HG03280 (cell line): Measurements from ENCODE around the gene CPA3.

Experiments
- ATAC-seq: cut with Tn5 transposase; IDR thresholded peaks from one replicate; pipeline ENCODE4 v1.9.1; 2021; ENCODE audit warnings: mild to moderate bottlenecking, moderate library complexity; ENCODE audit not compliant: unreplicated experiment

Gene CPA3

DNA sequence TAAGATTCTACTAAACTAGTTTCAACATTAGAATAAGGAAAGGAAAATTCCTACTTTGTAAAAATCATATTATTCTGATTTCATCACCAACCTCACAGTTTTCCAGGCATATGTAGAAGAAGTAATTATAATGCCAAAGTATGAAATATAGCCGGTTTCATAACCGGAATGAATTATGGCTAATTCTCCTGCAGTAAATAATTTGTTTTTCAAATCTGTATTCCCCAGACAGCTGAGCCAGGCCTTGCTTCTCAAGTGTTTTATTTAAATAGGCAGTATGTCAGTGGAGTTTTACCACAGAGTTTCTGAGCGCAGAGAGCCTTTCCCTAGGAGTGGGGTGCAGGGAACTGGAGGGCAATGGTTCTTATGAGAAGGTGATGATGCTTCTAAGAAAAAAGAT lies 8.7 kb upstream of the CPA3 start:
- no peak for ATAC-seq

- no peak for ATAC-seq
Measured at GRCh38 chr3:148857316-148857715, 7.8 kb upstream of the CPA3 start.

DNA sequence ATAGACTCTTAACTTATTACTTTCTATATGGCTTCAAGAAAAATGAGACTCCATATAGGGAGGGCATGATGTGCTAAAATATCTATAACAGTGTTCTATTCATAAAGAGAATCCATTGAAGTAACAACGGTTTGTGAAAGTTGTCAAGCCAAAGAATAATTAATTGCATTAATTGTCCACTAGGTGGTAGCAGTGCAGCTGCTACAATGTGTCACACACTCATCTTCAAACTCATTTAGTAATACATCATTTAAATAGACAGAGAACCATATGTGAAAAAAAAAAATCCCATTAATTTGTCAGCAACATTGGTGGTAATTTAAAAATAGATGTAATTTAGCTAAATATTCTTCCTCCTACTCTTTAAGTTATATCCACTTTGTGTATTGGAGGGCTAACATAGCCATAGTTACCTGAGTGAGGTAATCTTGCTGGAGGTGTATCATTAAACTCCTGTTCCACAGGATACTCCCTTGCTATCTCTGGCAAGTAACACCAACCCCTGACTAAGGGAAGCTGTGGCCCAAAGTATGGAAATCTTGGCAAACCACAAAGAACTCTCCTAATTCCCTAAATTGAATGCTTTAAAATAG lies 3.7 kb upstream of the CPA3 start:
- ATAC-seq, result peak; percentile 88

DNA sequence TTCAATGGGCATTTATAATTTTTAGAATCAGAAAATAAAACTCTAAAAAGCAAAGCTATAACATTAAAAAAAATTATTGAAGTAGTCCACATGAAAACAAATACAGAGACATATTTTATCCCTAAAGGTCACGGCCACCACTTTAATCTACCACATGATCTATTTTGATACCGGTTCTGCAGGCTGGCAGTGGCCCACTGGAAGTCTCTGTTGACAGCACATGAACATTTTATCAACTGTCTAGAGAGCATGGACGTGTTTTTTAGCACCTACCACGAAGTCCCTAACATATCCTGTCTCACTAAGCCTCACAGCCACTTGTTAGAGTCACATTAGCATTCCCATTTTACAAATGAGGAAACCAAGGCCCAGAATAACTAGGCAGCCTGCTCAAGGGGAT lies 1.8 kb upstream of the CPA3 start:
- ATAC-seq, result no peak

DNA sequence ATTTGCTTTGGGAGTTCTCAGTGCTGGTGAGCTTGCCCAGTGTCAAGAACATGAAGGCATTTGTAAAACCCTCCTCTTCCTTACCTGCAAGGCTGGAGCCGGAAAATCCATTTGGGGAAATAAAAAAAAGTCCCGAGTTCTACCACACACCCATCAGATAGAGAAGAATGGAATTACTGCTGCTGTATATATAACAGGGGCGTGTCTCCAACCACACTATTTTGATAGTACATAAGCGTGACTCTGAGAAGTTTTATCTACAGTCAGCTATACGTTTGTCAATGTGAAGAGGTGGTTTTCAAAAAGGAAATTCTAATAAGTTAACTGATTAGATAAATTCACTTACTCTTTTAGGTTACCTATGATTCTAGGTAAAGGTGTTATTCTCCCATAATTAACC lies 1.3 kb upstream of the CPA3 start:
- no peak for ATAC-seq

- no peak for ATAC-seq
Measured at GRCh38 chr3:148866261-148866660, 1.2 kb downstream of the CPA3 start.

DNA sequence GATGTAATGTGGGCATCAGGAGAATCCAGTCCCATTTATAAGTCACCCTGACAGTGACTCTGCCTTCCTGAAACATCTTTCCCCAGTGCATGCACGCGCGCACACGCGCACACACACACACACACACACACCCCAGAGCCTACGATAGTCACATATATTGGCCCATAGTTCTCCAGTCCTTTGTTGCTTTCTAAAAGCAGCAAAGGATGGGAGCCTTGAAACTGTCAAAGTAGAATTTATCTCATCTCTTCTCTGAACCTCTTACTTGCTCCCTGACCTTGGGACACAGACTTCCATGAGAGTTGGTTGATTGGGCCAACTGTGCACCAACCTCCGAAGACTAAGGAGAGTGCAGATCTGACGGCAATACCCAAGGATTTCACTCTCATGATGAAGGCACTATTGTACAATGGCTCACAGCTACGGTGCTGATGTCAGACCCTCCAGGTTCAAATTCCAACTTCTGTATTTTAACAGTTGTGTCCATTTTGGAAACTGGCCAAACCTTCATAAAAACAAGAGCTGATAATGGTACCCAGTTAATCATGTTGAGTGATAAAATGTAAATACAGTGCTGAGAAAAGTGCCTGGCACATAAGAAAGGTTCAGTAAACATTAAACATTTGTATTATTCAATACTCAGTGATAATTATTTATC lies 8.3 kb downstream of the CPA3 start:
- ATAC-seq, result no peak

GRCh38 chr3:148873977-148874376 lies 8.9 kb downstream of the CPA3 start:
- no peak for ATAC-seq

DNA sequence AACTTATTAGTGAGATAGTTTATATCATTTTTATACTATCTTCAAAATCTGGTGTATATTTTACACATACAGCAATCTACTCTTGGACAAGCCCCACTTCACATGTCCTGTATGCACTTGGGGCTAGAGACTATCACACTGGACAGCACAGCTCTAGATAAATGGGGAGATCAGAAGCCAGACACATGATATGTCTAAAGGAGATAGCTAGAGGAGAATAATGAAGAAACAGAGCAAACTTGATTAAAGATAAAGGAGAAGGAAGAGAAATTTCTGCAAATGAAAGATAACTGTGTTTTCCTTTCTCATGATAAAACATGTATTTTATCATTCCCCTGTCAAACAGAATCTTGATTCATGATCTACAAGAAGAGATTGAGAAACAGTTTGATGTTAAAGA lies 13.0 kb downstream of the CPA3 start:
- ATAC-seq, result no peak

- no peak for ATAC-seq
Measured at GRCh38 chr3:148879256-148879655, 14.2 kb downstream of the CPA3 start.

- no peak for ATAC-seq
Measured at GRCh38 chr3:148880681-148881080, 15.6 kb downstream of the CPA3 start.

DNA sequence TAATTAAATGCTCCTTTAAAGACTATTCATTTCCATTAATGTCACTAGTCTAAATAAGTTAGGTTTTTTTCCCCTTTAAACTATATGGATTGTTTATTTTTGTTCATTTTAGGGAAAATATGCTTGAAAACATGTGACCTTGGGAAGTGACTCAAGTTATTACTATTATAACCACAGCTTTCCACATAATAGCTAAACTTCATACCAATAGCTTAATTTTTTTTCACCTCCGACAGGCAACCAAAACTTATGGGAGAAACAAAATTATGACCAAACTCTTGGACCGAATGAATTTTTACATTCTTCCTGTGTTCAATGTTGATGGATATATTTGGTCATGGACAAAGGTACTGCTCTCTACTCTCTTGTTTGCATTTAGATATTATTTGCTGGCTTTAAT lies 16.2 kb downstream of the CPA3 start:
- no peak for ATAC-seq

GRCh38 chr3:148882288-148882687 lies 17.2 kb downstream of the CPA3 start:
- no peak for ATAC-seq

GRCh38 chr3:148883163-148883562 lies 18.1 kb downstream of the CPA3 start:
- ATAC-seq, result no peak

DNA sequence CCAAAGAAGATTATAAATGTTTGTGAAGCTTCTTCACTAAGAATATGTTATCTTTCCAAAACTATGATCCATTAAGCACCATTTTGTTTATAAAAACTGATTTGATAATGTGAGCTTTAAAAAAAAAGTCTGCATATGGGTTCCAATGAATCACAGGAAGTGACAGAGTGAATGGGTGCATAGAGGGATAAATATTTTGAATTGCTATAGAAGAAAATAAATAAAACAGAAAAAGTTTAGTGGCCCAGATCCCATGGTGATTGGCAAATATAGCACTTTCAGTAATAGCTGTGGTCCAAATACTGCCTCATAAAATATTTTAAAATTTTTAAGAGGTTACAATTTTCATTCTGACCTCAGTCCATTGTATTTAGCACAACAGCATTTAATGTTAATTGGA lies 19.2 kb downstream of the CPA3 start:
- ATAC-seq, result no peak

GRCh38 chr3:148889828-148890227 lies 24.7 kb downstream of the CPA3 start:
- no peak for ATAC-seq

- ATAC-seq, result no peak
Measured at GRCh38 chr3:148896062-148896461, 31.0 kb downstream of the CPA3 start.

DNA sequence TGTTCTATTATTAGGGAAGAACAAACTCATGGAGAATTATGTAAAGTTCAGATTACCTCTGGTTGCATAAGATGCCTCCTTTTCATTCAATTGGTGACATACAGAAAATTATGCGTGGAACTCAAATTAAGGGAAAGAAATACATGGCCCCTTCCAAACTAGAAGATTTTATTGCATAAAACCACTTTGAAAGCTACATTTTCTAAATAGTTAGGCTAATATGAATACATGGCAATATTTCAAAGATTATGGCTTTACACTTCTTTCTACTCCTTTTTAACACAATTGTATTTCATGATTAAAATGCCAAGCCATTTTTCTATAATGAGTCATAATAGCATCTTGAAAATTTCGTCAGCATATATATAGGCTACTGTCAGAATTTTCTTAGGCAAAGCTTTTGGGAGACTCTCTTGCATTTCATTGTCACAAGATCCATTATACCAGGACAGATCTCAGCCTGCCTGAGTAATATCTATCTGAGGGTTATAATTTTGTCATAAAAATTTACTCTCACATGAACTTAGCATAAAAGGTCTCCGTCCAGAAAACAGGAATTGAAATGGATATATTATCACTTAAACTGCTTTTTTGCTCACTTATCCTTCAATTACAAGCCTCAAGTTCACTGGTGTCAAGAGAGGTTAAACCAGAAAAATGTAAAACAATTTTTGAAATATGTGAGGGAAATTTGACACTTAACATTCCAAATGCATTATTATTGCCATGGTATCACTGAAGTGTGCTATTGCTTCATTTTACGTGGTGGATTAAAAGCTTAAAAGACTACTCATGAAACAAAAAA lies 37.1 kb downstream of the CPA3 start:
- no peak for ATAC-seq

GRCh38 chr3:148903022-148903442 lies 37.9 kb downstream of the CPA3 start:
- ATAC-seq, result no peak

GRCh38 chr3:148903941-148904340 lies 38.8 kb downstream of the CPA3 start:
- ATAC-seq, result no peak

- ATAC-seq, result no peak
Measured at GRCh38 chr3:148906667-148907066, 41.6 kb downstream of the CPA3 start.

DNA sequence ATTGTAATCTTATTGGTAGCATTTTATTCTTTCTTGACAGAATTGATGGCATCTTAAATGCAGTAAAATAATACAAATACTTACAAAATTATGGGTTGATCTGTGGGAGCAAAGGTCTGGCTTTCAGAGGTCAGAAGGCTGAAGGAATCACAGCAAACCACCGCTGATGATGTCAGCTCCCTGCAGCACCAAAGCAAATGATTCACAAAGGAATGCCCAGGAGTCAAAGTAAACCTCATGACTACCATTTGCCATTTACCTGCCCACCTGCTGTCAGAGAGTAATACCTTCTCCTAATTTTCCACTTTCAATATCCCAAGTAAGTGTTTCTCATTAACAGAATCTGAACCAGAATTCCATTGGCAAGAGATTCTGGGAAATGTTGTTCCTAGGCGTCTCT lies 46.1 kb downstream of the CPA3 start:
- ATAC-seq, result no peak
